GM19467 (cell line): ENCODE measurements around the gene RAX2.
"Not testable (repeated sequence)": the region's sequence is repeated elsewhere in the genome, so short reads cannot be mapped to it uniquely, and the experiment has no call there.

Experiments used
- ATAC-seq: cut with Tn5 transposase; IDR thresholded peaks from one replicate; pipeline ENCODE4 v1.9.1; 2021; ENCODE audit warnings: mild to moderate bottlenecking, moderate library complexity; ENCODE audit not compliant: unreplicated experiment

The RAX2 gene

GRCh38 chr19:3771906-3772455 is at the start of gene RAX2:
Gene RAX2, minus strand, starts transcription at chr19:3772228. Its CDS starts 486 bp downstream, at chr19:3771742.
- no peak for ATAC-seq

GRCh38 chr19:3821156-3821555 is 49.1 kb upstream of the RAX2 start:
- ATAC-seq, result no peak

DNA sequence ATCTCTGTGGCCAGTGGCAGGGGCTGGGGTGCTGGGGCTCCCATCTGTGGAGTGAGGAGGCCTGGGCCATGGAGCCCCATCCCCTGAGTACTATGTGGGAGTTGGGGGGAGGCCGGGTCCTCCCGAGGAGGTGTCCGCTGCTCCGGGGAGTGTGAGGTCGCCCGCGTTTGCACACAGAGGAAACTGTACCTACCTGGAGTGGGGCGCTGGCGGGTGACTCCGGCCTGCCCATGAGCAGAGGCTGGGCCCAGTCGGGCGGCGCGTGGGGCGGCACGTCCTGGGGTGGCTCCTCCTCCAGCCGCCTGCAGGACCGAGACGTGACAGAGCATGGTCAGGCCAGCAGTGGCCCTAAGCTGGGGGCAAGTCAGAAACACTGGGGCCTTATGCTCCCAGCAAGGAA is 48.0 kb upstream of the RAX2 start:
- ATAC-seq, result no peak

- ATAC-seq, result no peak
Observed at GRCh38 chr19:3818918-3819317, 46.9 kb upstream of the RAX2 start.

DNA sequence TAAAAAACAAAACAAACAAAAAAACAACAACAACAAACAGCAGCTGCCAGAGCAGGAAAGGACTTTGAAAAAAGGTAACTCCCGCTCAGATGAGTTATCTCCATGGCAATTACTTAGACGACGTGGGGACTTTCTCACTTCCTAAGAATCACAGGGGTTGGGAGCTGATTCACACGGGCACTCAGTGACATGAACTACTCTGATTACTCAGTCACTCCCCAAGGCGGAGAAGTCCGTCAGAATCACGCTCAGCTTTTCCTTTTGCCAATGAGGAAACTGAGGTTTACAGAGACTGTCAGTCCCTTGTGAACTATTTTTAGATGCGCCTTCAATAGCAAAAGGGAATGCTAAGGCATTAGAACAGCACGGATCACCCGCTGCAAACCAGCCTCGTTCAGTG is 46.4 kb upstream of the RAX2 start:
- ATAC-seq, result no peak

- no peak for ATAC-seq
Observed at GRCh38 chr19:3817761-3818160, 45.7 kb upstream of the RAX2 start.

DNA sequence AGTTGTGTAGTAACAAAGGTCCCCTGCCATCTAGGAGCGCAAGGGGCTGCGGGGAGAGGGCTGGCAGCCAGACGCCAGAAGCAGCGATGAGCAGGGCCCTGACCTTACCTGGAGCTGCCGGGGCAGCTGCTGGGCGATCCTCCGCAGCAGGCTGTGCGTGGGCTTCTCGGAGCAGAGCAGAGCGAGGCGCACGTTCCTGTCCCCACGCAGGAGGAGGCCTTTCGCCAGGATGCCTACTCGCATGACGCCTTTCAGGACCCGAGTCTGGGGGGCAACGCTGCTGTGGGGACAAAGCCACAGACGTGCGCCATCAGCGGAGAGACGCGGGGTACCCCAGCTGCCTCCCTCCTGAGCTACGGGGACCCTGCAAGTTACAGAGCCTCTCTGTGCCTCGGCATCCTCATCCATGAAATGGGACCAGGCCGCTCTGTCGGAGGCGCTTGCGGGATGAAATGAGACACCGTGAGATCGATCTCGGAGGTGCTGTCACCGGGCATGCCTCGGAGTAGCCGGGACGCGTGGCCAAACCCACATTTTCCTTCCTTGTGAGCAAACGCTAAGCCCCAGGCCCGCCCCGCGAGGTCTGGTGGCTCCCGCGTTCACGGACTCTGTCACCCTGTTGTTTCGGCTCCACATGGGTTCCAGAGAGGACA is 44.7 kb upstream of the RAX2 start:
- ATAC-seq, result no peak

- not testable (repeated sequence) for ATAC-seq
Observed at GRCh38 chr19:3816148-3816547, 44.1 kb upstream of the RAX2 start.

DNA sequence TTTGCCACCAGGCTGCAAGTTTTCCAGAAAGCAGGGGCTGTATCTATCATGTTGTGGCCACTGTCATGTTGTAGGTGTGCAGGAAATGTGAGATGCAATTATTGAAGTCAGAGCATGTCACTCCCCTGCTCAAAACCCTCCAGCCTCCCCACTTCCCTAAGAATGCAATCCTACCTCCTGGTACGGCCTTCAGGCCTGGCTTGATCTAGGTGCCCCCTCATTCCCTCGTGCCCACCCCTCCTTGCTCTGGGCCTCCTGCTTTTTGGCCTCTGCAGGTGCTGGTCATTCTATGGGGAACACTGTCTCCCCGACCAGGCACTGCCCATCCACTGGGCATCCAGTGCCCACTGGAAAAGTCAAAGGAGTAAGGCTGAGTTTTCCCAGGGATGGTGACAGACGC is 42.6 kb upstream of the RAX2 start:
- ATAC-seq, result no peak

GRCh38 chr19:3813473-3814392 is 41.7 kb upstream of the RAX2 start:
- no peak for ATAC-seq

DNA sequence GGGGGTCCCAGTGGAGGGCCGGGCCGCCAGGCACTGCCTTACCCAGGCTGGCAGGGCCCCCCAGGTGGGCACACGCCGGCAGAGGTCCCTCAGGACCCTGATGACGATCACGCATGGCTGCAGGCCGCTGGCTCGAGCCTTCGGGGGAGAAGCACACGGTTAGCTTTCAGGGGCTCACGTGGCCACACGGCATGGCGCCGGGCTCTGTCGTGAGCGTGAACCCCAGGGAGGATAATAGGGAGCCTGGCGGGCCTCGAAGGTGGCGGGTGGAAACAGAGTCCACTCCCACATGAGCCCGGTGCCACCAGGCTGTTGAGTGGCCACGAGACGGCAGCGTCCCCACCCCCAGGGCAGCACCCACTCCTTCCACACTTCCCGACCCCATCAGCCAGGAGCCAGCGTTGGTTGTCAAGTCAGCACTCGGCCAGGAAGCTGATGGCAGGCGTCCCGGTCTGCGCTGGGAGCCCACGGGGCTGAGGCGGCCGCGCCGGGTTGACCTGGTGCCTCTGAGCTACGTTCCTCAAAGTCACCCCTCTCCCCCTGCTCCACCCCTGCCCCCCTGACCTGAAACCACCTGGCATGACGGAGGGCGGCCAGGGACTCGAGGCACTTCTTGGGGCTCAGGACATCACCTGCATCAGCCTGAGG is 38.8 kb upstream of the RAX2 start:
- peak; percentile 13 for ATAC-seq

DNA sequence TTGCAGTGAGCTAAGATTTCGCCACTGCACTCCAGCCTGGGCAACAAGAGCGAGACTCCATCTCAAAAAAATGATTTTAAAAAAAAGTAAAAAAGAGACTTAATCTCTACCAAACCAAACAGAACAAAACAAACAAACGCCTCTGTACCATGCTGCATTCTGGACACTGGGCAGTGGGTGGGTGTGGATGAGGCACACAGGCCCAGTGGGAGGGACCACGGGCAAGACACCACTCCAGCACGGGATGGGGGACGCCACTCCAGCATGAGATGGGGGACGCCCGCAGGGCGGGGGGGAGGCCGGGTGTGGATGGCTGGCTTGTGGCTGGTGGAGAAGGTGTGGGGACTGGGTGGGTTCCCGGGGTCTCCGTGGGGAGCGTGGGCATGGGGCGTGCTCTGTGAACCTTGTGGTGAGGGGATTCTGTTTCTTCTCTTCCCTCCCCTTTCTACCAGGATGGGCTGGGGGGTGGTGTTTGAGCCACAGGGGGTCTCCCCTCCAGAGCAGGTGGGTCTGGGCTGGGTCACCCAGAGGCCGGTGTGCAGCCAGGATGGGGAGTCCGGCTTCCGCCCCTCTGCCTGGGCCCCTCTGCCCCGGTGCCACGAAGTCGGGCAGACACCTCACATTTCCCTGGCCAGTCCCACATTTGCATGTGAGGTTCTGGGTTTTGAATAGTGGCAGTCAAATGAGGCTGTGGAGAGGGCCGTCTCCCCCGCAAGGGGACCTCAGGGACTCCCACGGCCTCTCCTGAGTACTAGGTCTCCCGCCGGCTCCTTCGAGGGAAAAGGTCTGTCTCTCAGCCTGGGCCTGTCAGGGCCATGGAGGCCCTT is 38.1 kb upstream of the RAX2 start:
- ATAC-seq, result peak; percentile 46

DNA sequence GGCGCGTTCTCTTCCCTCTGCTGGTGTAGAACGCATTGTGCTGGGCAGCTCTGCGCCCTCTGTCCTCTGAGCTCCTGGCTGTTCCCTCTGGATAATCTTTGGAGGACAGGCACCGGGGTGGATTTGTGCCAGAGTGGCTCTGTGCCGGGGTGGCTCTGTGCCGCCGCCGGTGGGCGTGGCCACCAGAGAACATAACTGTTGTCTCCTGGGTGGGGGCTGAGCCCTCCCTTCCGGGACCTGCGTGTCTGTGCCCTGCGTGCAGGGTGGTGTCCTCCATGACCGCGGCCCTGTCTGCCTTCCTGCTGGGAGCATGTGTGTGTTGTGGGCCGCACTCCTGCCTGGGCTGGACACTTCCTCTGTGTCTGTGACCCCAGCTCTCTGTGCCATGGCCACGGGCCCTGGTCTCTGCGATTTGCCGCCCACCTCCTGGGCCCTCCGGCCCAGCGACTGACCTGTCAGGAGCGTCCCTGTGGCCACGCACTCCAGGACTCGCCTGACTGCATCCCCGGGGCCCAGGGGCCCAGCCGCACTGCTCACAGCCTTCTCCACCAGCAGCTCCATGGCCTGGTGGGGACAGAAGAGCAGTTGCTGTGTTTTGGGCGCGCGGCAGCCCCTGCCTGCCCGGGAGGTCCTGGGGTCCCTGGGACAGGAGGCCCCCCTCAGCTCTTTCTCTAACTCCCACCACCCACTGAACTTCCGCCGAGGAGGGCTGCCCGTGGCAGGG is 36.6 kb upstream of the RAX2 start:
- no peak for ATAC-seq

DNA sequence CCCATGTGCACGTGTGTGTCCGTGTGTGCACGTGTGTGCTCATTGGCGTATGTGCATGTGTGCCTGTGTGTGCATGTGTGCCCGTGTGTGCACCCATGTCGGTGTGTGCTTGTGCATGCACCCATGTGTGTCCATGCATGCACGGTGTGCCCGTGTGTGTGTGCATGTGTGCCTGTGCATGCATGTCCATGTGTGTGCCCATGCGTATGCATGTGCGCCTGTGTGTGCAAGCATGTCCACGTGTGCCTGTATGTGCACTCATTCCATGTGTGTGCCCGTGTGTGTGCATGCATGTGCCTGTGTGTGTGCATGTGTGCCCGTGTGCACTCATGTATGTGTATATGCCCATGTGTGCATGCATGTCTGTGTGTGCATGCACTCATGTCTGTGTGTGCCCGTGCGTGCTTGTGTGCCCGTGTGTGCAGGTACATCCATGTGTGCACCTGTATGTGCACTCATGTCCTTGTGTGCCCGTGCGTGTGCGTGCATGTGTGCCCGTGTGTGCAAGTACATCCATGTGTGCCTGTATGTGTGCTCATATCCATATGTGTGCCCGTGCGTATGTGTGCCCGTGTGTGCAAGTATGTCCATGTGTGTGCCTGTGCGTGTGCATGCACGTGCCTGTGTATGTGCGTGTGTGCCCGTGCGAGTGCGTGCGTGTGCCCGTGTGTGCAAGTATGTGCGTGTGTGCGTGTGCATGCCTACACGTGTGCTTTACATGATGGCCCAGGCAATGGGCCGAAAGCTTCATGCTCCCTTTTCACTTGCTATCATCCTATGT is 35.7 kb upstream of the RAX2 start:
- no peak for ATAC-seq

DNA sequence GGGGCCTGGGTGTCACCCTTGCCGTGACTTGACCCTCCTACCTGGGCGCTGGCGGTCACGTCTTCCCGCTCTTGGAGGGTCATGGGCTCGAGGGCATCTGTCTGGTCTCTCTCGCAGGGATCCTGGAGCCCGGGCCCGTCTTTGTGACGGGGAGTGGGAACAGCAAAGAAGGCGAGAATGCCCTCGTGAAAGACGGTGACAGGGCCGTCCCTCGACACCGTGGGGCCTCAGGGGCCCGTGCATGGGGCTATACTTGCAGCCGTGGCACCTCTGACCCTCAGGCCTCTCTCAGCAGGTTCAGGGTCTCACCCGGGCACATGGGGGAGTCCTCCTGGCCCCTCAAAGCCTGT is 35.1 kb upstream of the RAX2 start:
- no peak for ATAC-seq

- ATAC-seq, result no peak
Observed at GRCh38 chr19:3805859-3806258, 33.8 kb upstream of the RAX2 start.

- ATAC-seq, result no peak
Observed at GRCh38 chr19:3804429-3804828, 32.4 kb upstream of the RAX2 start.

DNA sequence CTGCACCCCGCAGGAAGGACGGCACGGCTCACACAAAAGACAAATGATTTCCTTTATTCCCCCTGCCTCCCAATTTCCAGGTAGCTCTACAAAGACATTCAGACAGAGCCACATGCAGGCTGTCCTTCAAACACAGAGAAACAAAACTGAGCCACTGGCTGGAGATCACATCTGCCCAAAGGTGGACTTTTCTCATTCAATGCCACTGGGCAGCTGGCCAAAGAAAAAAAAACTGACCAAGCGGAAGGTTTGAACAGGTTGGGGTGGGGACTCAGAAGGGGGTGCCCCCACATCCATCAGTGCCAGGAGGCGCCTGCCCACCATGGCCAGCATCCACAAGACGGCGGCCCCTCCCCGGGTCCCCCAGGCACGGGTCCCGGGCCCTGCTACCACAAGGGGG is 32.0 kb upstream of the RAX2 start:
- no peak for ATAC-seq
